Lower leg skin (tissue), 3 donors: ENCODE measurements around the gene SMIM7.

Source experiments
- CTCF ChIP-seq, 3 donors: fragments of 450-650 bp; IDR thresholded peaks; one replicate each; pipeline ENCODE4 v1.5.1; 2016; ENCODE audit warnings: antibody characterized with exemption in 3 of 3, mild to moderate bottlenecking in 3 of 3, moderate library complexity in 2 of 3
- POLR2A ChIP-seq, 2 donors: fragments of 450-650 bp; IDR thresholded peaks; one replicate each; pipeline ENCODE4 v1.6.1; 2016 to 2017; ENCODE audit warnings: antibody characterized with exemption in 2 of 2, mild to moderate bottlenecking in 1 of 2, moderate library complexity in 1 of 2

- TF ChIP-seq CTCF (IDR thresholded peaks at IDR 0.05) (no peak), POLR2A (IDR thresholded peaks at IDR 0.05) (no peak)
Observed at GRCh38 chr19:16612636-16613035, 47.3 kb downstream of the SMIM7 start.
